Measurements from ENCODE around the gene ACOX1. TPM values are rescaled to one million over a fixed set of nuclear protein-coding genes. Genes with fewer than 3 reads are reported as not detected.

ACOX1 gene
- total RNA-seq (2014; rRNA removed; shearing (Covaris generic)): 24.9 and 28.4 TPM in 2 replicates
- polyA plus RNA-seq (2014; cell fraction: nucleus; rRNA removed): 12.8 and 19.9 TPM in 2 replicates

GRCh38 chr17:75978938-75979704 lies at the start of gene ACOX1, which contains the start of gene TEN1:
TSS of gene ACOX1 (minus strand) at chr17:75979166. CDS start at chr17:75979073, 93 bp downstream.
TSS of gene TEN1 (plus strand) at chr17:75979240. CDS start at chr17:75986193, 6,953 bp downstream.
- DNase-seq (ENCODE audit: extremely low read depth, low read depth): peak; percentile 96

DNA sequence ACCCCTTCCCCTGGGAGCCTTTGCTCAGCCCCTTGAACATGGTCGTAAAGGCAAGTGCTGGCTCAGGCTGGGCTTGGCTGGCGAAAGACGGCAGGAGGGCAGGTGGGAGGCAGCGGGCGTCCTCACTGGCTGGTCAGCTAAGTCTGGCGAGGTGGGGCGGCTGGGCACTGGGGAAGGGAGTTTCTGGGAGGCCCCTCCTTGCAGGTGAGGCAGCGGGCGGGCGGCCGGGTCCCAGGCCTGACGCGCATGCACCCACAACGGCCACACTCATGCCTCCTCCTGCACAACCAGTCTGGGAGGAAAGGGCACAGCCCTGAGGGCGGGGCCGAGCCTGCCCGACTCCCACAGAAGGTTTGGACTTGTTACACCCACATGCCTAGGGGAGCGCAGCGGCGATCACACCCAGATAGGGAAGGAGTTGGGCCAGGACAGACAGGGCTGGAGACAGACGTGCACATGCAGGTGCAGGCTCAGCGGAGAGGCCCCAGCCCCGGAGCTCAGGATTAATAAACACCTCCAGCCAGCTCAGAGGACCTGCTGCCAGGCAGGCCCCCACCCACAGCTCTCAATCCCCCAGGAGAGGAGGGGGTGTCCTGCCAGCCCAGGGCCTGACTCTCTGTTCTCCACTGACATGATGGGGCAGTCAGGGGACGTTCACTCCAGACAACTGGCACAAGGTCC lies 48.3 kb upstream of the ACOX1 start, which contains the start of gene EVPL:
Gene EVPL (minus strand): TSS at position 148 of the 681 bp plus-strand sequence. CDS start 108 bp downstream, at position 40.
- peak; percentile 73 for DNase-seq (ENCODE audit: extremely low read depth, low read depth)

DNA sequence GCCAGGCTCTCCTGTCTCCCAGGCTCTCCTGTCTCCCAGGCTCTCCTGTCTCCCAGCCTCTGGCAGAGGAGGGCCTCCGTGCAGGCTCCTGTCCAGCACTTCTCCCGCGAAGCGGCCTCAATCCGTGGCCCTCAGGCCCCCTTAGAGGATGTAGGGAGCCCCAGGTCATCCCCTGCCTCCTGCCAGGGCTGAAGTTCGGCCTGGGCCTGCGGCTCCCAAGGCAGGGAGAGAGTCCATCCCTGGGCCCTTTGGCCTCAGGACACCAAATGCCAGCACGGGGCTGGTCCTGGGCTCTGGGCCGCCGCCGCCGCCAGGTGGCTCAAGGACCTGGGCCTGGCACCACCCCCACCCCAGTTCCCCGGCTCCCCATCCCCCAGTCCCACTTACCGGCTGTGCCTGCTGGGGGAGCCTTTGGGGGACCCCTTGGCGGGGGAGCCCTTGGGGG lies 47.8 kb upstream of the ACOX1 start:
- no peak for DNase-seq (ENCODE audit: extremely low read depth, low read depth)

DNA sequence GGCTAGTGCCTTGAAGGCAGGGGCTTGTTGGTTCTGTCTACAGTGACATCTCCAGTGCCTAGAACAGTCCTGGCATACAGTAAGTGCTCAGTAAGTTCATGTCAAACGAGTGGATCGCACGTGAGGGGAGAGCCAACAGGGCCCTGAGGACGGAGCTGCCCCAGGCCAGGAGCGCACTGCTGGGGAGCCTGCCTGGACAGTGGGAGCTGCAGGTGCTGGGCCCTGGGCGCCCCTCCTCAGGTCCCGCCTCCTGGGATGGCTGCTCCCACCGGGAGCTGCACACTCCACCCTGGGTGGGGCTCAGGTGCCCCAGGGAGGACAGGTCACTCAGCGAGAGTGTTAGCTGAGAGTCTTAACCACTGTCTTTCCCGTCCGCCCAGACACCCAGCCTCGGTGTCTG lies 46.3 kb upstream of the ACOX1 start:
- no peak for DNase-seq (ENCODE audit: extremely low read depth, low read depth)

DNA sequence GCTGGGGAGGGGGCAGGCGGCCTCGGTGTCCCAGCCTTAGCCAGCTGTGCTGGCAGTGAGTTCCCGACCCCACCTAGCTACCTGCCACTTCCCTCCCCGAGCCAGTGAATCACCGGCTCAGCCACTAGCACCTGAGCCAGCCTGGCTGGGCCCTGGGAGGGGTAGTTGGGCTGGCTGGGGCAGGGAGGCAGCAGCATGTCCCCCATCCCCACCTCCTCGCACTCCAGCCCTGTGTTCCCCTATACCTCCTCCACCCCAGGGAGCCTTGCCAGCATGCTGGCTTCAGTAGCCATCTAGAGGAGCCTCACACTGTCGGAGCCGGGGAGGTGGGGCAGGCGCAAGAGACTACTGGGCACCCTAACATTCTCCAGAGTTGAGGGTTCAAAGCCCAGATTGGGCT lies 45.4 kb upstream of the ACOX1 start:
- no peak for DNase-seq (ENCODE audit: extremely low read depth, low read depth)

DNA sequence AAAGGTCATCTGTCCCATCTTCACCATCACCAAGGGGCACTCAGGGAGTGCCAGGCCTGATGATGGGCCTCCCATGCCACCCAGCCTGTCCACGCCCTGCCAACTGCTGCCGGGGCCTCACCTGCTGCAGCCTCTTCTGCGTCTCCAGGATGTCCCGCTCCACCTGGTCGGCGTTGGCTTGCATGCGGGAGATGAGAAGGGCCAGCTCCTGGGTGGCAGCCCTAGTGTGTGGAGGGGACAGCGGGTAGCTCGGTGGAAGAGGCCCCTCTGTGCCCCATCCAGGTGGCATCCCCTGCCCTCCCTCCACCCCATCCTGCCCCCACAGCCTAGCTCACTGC lies 44.9 kb upstream of the ACOX1 start:
- no peak for DNase-seq (ENCODE audit: extremely low read depth, low read depth)

DNA sequence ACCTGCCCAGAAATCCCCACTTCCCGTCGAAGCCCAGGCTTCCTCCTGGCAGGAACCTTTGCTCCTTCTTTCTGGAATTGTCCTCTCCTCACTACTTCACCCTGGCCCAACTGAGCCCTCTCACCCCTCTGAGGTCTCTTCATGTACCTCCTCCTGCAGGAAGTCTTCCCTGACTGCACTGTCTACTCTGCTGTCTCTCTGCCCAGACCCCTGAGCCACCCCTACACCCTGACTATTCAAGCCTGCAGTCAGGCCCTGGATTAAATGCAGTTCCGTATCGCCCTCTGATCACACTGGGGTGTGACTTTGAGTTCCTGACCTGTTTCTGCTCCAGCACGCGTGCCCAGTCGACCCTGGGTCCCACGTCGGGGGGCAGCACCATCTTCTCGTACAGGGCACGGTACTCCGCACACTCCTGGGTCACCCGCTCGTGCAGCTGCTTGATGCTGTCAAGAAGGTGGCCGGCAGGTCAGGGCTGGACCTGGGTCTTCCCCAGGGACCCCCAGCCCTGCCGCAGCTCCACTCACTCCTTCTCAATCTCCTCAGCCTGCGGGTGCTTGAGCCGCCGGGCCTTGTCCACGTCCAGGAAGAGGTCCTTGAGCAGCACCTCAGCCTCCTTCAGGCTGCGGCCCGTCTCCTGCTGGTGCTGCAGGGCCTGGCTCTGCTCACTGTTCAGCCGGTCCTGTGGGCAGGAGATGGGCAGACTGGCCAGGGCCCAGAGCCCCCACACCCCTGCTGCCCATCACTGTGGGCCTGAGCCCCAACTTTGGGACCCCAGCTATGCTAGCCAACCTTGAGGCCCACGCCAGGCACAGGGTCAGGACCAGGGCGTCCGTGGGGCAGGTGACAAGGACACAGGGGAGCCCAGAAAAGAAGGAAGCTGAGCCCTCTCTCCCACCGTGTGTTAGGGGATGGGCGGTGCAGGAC lies 44.3 kb upstream of the ACOX1 start:
- DNase-seq (ENCODE audit: extremely low read depth, low read depth): no peak

DNA sequence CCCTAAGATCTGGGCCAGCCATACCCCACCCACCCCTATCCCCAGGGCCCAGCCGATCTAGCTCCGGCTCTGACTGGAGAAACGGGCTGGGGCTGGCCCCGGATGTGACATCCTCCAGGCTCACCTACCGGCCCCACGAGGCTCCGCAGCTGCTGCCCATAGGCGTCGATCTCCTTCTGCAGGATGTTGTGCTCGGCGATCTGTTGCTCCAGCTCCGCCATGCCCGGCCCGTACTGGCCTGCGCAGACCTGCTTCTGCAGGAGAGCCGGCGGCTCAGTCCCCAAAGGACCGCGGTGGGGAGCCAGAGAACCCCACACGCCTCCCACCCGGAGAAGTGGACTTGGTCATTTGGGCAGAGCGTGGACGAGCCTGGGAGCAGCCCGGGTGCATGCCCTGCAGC lies 43.3 kb upstream of the ACOX1 start:
- no peak for DNase-seq (ENCODE audit: extremely low read depth, low read depth)

DNA sequence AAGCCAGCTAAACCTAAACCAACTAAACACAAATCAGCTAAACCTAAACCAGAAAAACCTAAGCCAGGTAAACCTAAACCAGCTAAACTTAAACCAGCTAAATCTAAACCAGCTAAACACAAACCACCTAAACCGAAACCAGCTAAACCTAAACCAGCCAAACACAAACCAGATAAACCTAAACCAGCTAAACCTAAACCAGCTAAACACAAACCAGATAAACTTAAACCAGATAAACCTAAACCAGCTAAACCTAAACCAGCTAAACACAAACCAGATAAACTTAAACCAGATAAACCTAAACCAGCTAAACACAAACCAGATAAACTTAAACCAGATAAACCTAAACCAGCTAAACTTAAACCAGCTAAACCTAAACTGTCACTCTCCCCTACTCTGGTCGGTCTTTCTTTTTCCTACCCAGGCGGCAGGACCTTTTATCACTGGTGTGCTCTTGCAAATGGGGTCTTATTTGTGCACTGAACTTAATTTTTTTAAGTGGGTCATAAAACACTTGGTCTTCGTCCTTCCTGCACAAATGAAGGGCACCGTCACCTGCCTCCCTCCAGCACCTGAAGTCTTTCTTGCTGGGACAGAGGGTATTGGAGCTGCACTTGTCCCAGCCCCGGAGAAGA lies 41.0 kb upstream of the ACOX1 start:
- no peak for DNase-seq (ENCODE audit: extremely low read depth, low read depth)

DNA sequence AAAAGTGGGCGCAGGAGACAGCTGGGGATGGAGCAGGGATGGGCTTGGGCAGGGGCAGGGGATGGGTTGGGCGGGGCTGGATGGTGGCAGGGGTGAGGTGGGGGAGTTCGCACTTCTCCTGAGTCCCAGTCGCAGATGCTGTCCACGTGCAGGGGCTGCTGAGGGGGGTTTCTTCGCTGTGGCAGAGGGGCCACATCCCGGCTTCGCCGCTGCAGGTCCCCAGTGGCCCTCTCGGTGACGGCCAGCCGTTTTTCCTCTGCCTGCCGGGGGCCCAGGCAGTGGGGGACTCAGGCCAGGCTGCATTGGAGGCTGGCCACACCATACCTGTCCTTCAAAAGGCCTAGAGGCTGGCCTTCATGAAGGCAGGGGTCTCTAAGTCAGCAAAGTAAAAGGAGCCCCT lies 39.8 kb upstream of the ACOX1 start:
- DNase-seq (ENCODE audit: extremely low read depth, low read depth): no peak

DNA sequence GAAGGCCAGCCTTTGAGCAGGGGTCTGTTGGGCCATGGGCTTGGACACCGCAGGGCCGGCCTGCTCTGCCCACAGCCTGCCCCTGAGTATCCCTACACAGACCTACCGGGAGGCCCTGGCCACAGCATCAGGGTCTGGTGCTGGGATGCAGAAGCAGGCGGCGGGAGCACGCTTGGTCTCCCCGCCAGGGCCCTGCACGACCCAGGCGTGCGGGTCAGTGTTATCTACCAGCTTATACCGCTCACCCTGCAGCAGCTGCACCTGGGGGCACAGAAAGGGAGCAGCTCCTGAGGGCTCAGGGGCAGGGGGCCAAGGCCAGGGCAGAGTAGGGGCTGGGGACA lies 39.3 kb upstream of the ACOX1 start:
- no peak for DNase-seq (ENCODE audit: extremely low read depth, low read depth)

DNA sequence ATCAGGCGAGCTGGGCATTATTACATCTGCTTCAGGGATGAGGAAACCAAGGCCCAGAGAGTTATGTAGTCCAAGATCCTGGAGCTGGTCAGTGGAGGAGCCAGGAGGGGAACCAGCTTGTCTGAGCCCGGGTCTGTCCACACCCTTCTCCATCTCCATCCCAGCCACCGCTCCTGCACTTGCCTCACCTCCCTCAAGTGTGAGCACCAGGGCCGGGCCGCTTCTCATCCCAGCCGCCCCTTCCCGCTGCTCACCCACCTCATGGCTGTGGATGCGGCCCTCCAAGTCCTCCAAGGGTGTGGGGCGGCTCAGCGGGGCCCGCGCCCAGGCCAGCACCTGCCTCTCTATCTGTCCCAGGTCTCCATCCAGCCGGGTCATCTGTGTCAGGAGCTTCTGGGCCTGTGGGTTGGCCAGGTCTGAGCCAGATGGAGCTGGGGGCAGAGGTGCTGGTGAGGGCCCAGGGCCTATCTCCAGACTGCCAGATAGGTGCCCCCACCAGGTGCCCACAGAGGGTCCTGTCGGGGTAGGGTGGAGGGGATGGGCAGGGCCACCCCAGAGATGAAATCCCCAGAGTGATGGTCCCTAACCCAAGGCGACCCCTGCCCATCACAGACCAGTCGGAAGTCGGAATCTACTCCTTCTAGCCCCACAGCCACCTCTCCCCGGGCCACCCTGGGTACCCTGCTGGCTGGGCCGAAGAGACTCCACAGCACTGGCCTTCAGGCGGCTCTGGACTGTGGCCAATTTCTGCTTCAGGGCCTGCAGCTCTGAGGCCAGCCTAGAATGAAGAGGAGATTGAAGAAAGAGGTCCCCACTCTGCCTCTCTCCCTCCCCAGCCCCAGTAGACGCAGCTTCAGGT lies 38.7 kb upstream of the ACOX1 start:
- no peak for DNase-seq (ENCODE audit: extremely low read depth, low read depth)

DNA sequence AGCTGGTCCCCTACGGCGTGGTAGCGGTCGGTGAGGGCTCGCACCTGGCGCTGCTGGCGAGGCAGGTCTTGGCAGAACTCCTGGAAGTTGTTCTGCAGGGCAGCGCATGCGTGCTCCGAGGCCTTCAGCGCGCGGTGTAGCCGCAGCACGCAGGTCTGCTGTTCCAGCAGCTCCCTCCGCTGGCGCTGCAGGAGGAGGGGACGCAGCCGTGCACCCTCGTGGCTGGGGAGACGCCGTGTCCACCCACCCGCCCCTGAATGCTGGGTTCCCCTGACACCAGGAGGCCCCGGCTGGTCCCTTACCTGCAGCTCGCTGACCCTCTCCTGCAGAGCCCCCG lies 35.9 kb upstream of the ACOX1 start:
- no peak for DNase-seq (ENCODE audit: extremely low read depth, low read depth)

DNA sequence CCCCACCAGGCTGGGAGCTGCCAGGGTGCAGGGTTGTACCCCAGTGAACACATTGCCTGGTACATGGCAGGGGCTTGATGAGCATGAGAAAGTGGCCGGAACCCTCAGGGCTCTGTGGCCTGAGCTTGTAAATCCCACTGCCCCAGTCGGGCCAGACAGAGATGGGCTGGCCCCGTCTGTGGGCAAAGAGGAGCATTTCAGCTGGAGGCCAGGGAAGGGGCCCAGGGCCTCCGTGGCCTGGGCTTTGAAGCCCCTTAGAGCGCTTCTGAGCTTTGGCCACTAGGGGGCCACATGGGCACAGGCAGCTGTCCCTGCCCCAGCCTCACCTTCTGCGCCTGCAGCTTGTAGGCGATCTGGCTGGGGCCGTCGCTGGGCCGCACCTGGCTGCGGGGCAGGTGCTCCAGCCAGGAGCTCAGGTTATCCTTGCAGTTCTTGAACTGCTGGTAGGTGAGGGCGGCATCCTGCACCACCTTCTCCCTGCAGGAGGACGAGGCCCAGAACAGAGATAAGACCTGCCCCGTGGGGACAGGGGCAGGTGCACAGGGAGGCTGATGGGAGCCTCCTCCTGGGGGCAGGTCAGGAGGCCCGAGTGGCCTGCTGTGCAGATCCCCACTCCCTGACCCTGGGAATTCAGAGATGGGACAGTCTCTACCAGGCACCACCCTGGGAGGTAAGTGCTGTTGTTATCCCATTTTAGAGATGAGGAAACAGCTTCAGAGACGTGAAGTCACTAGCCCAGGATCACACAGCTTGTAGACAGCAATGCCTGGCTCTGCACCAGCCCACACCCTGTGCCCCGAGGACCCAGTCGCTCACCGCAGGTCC lies 35.3 kb upstream of the ACOX1 start:
- DNase-seq (ENCODE audit: extremely low read depth, low read depth): peak; percentile 62

DNA sequence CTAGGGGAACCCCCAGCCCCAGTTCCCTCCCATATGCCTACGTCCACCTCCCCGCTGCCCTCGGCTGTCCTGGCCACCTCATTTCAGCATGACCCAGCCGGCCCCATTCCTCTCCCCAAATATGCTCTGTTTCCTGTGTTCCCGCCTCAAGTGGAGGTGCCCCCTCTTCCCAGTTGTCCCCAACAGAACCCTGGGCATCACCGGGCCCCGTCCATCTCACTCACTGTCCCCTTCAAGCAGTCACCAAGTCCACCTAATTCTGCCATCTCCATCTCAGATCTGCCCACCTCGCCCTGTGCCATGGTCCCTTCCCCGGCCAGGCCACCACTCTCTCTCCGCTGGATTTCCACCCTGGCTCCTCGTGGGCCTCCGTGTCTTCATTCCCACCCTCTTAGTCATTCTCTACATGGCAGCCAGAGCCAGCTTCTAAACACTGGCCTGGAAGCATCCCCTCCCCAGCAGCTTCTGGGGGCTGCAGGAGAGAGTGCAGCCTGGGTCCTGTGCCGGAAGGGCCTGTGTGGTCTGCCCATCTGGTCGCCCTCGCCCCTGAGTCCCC lies 34.5 kb upstream of the ACOX1 start:
- DNase-seq (ENCODE audit: extremely low read depth, low read depth): no peak

DNA sequence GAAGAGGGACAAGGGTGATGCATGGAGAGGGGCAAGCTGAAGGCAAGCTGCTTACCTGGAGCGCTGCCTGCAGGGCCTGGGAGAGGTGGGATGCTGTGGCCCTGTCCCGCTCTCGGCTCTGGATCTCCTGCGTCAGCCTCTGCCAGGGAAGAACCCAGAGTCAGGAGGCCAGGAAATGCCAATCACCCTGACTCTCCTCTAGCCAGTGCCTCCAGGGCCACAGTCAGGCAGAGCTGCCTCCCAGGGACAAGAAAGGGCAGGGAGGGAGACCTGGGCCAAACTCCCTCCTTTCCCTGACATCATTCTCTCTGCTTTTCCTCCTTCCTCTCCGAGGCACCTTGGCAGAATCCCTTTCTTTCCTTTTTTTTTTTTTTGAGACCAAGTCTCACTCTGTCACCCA lies 33.0 kb upstream of the ACOX1 start:
- no peak for DNase-seq (ENCODE audit: extremely low read depth, low read depth)

GRCh38 chr17:76009969-76010661 lies 31.1 kb upstream of the ACOX1 start:
- no peak for DNase-seq (ENCODE audit: extremely low read depth, low read depth)

DNA sequence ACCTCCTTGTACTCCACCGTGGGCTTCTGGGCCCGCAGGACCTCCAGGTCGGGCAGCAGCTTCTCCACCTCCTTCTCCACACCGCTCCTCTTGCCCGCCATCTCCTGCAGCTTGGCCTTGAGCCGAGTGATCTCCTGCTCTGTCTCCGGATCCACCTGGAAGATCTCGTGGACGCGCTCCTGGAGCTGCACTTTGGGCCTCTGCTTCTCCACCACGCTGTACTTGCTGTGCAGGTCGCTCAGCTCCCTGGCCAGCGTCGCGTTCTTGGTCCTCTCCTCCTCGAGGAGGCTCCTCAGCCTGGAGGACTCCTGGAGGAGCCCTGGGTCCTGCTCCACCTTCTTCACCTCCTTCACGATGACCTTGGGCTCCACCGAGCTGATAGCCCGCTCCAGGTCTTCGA lies 30.5 kb upstream of the ACOX1 start:
- DNase-seq (ENCODE audit: extremely low read depth, low read depth): no peak

All from NCI-H460 (cell line).